NCI-H1930 (cell line): Measurements from ENCODE around the gene AP5B1.
"Not testable (repeated sequence)": the region's sequence is repeated elsewhere in the genome, so short reads cannot be mapped to it uniquely, and the experiment has no call there.

Experiments used
- DNase-seq, 2 experiments: peaks; one replicate each; lab custom pipeline; 2025; lab: John Stamatoyannopoulos, UW

The AP5B1 gene

GRCh38 chr11:65786008-65786785, 5.4 kb upstream of the AP5B1 start:
- no peak for DNase-seq

GRCh38 chr11:65785319-65786007, 4.7 kb upstream of the AP5B1 start:
- DNase-seq: no peak

GRCh38 chr11:65782816-65783228, 2.0 kb upstream of the AP5B1 start:
- DNase-seq: no peak

GRCh38 chr11:65781962-65782815, 1.4 kb upstream of the AP5B1 start:
- DNase-seq: no peak

- DNase-seq: peak in 1 of 2 experiments; percentile 61
These were observed 581 bp upstream of the AP5B1 start for GRCh38 chr11:65781152-65781961.

- peak; percentile 70 to 82 for DNase-seq
These were observed 632 bp downstream of the AP5B1 start for GRCh38 chr11:65779919-65780769.

GRCh38 chr11:65779669-65779918, 1.2 kb downstream of the AP5B1 start:
- DNase-seq: no peak

GRCh38 chr11:65778901-65779668, 1.7 kb downstream of the AP5B1 start:
- DNase-seq: no peak

- no peak for DNase-seq
These were observed 2.3 kb downstream of the AP5B1 start for GRCh38 chr11:65778431-65778900.

- no peak for DNase-seq
These were observed 2.9 kb downstream of the AP5B1 start for GRCh38 chr11:65777821-65778361.

- no peak for DNase-seq
These were observed 3.5 kb downstream of the AP5B1 start for GRCh38 chr11:65777241-65777640.

- DNase-seq: no peak
These were observed 4.0 kb downstream of the AP5B1 start for GRCh38 chr11:65776710-65777141.

GRCh38 chr11:65776196-65776595, 4.6 kb downstream of the AP5B1 start:
- DNase-seq: no peak

- DNase-seq: no peak
These were observed 6.1 kb downstream of the AP5B1 start for GRCh38 chr11:65774525-65775306.

- DNase-seq: no peak
These were observed 6.9 kb downstream of the AP5B1 start for GRCh38 chr11:65773784-65774411.

- no peak for DNase-seq
These were observed 9.1 kb downstream of the AP5B1 start for GRCh38 chr11:65771589-65772112.

- no peak for DNase-seq
These were observed 9.7 kb downstream of the AP5B1 start for GRCh38 chr11:65770951-65771567.

GRCh38 chr11:65767806-65768205, 13.0 kb downstream of the AP5B1 start:
- DNase-seq: not testable (repeated sequence)
